T-helper 2 cell treated with Interferon-gamma antibody and Interleukin-4, amounts not matched to agents 5 μg/mL and 100 μg/mL, for 36 hours (primary cell): ENCODE measurements around the gene CCNDBP1.

Experiments used
- DNase-seq: peaks from one replicate; pipeline ENCODE4 v3.0.0; 2021; ENCODE audit warnings: low spot score
- H3K27ac Mint-ChIP-seq: one replicate; pipeline ENCODE4 v1.8.0; 2021; ENCODE audit warnings: mild to moderate bottlenecking, mixed read lengths
- H3K27me3 Mint-ChIP-seq: one replicate; pipeline ENCODE4 v1.8.0; 2021; ENCODE audit warnings: low read depth, mixed read lengths
- H3K36me3 Mint-ChIP-seq: one replicate; pipeline ENCODE4 v1.8.0; 2021; ENCODE audit warnings: low read depth, mixed read lengths
- H3K4me1 Mint-ChIP-seq: one replicate; pipeline ENCODE4 v1.8.0; 2021; ENCODE audit warnings: low read depth, mixed read lengths
- H3K4me3 Mint-ChIP-seq: one replicate; pipeline ENCODE4 v1.8.0; 2022; ENCODE audit warnings: mild to moderate bottlenecking, moderate library complexity, mixed read lengths
- H3K9me3 Mint-ChIP-seq: one replicate; pipeline ENCODE4 v1.8.0; 2021; ENCODE audit warnings: mixed read lengths

Gene CCNDBP1

GRCh38 chr15:43237842-43238470, 52.8 kb downstream of the CCNDBP1 start:
- DNase-seq, result no peak
- Mint-ChIP-seq H3K4me3 (no peak overlapping the region), H3K9me3 (no peaks in the 10 kb centered on the region), H3K27ac (no peak overlapping the region), H3K4me1 (peaks cover 17% of the 10 kb centered on the region), H3K36me3 (no peaks in the 10 kb centered on the region), H3K27me3 (no peaks in the 10 kb centered on the region)

GRCh38 chr15:43238671-43239131, 53.5 kb downstream of the CCNDBP1 start:
- no peaks in the 10 kb centered on the region for H3K9me3 Mint-ChIP-seq
- no peak overlapping the region for H3K4me3 Mint-ChIP-seq
- DNase-seq, result no peak
- H3K4me1 Mint-ChIP-seq, result peaks cover 17% of the 10 kb centered on the region
- H3K27ac Mint-ChIP-seq, result no peak overlapping the region
- H3K36me3 Mint-ChIP-seq, result no peaks in the 10 kb centered on the region
- H3K27me3 Mint-ChIP-seq, result no peaks in the 10 kb centered on the region

DNA sequence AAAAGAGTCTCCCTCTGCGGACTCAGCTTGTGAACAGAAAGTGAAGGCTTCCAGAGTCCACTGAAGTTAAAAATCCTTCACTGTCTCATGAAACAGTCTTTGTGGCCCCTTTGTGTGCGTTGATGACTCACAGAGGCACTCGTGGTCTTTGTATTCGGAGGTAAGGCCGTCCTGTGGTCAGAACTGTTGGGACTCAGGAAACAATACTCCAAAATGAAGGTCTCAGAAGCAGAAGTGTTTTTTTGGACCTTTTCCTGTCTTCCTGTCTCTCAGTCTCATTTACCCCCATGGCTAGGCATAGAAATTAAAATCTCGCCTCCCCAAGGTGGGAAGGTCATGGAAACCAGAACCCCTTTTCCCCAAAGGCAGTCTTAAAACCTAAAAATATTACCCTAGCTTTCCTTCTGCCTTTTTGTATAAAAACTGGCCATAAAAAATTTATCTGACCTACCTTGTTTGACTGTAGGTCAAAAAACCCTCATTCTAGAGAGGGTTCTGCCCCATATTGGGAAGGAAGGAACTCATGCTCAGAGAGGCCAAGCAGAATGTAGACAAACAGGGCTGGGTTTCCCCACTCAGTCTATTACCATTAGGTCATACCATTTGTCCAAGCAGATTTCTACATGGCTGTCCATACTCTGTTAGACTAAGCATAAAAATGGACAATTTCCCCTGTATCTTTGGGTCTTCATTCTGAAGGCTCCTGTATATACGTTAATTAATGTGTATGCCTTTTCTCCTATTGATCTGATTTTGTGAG, 54.7 kb downstream of the CCNDBP1 start:
- Mint-ChIP-seq H3K9me3 (no peaks in the 10 kb centered on the region), H3K4me1 (peaks cover 14% of the 10 kb centered on the region), H3K27ac (no peak overlapping the region), H3K27me3 (no peaks in the 10 kb centered on the region), H3K36me3 (no peaks in the 10 kb centered on the region), H3K4me3 (peak overlapping the region; percentile 7)
- peak; percentile 16 for DNase-seq

GRCh38 chr15:43241100-43241499, 55.9 kb downstream of the CCNDBP1 start:
- no peak overlapping the region for H3K27ac Mint-ChIP-seq
- H3K4me1 Mint-ChIP-seq, result peaks cover 13% of the 10 kb centered on the region
- DNase-seq, result no peak
- H3K9me3 Mint-ChIP-seq, result no peaks in the 10 kb centered on the region
- no peaks in the 10 kb centered on the region for H3K27me3 Mint-ChIP-seq
- H3K36me3 Mint-ChIP-seq, result no peaks in the 10 kb centered on the region
- H3K4me3 Mint-ChIP-seq, result no peak overlapping the region

DNA sequence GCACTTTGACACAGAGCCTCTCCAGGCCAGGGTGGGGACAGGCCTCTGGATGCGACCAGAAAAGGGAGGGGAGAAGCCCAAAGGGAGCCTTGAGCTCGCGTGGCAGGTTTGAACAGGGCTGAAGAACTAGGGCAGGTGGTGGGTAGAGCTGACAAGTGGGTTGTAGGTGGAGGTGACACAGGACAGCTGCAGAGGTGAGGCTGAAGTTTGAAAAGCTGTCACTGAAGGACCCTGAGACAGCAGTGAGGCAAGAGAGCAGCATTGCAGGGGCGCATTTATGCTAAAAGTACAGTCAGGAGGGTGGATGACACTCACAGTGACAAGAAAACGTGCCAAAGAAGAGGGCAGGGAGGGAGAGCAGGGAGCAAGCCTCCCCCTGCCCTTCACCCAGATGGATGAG, 57.4 kb downstream of the CCNDBP1 start:
- Mint-ChIP-seq H3K4me3 (no peak overlapping the region), H3K27me3 (no peaks in the 10 kb centered on the region), H3K9me3 (no peaks in the 10 kb centered on the region), H3K27ac (no peak overlapping the region), H3K4me1 (peaks cover 14% of the 10 kb centered on the region), H3K36me3 (no peaks in the 10 kb centered on the region)
- DNase-seq, result no peak

GRCh38 chr15:43243020-43243645, 57.9 kb downstream of the CCNDBP1 start:
- H3K4me1 Mint-ChIP-seq, result peaks cover 14% of the 10 kb centered on the region
- no peaks in the 10 kb centered on the region for H3K36me3 Mint-ChIP-seq
- no peaks in the 10 kb centered on the region for H3K27me3 Mint-ChIP-seq
- no peak overlapping the region for H3K4me3 Mint-ChIP-seq
- no peak for DNase-seq
- H3K27ac Mint-ChIP-seq, result no peak overlapping the region
- no peaks in the 10 kb centered on the region for H3K9me3 Mint-ChIP-seq

- Mint-ChIP-seq H3K36me3 (no peaks in the 10 kb centered on the region), H3K4me1 (peaks cover 16% of the 10 kb centered on the region), H3K27me3 (no peaks in the 10 kb centered on the region), H3K27ac (no peak overlapping the region), H3K4me3 (no peak overlapping the region), H3K9me3 (no peaks in the 10 kb centered on the region)
- DNase-seq, result no peak
These were observed 58.9 kb downstream of the CCNDBP1 start for GRCh38 chr15:43244092-43244491.

DNA sequence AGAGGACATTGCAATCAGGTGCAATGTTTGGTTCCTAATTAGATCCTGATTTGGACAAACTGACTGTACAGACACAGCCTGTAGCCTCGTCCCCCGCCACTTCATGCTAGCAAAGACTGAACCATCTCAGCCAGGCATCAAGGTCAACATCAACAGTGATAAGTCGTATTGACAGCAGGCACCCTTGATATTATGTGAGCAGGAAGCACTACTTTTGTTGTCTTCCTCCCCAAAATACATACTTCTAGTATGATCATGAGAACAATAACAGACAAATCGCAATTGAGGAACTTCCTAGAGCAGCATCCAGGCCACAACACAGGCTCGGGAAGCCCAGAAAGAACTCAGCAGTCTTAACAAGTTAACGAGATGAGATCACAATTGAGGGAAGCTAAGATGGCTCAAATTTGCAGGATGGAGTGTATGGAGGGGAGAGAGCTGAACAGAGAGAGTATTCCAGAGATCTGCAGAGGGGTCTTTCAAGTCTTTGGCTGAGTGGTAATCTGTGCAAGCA, 61.1 kb downstream of the CCNDBP1 start:
- H3K4me3 Mint-ChIP-seq, result no peak overlapping the region
- no peak overlapping the region for H3K27ac Mint-ChIP-seq
- peaks cover 21% of the 10 kb centered on the region for H3K4me1 Mint-ChIP-seq
- no peaks in the 10 kb centered on the region for H3K9me3 Mint-ChIP-seq
- no peaks in the 10 kb centered on the region for H3K27me3 Mint-ChIP-seq
- no peaks in the 10 kb centered on the region for H3K36me3 Mint-ChIP-seq
- DNase-seq, result no peak
